ENCODE measurements around the gene ILK.

Gene ILK

GRCh38 chr11:6607190-6607795 lies 3.7 kb downstream of the ILK start:
- no peak for DNase-seq

- DNase-seq, result no peak
Observed at GRCh38 chr11:6608011-6608410, 4.4 kb downstream of the ILK start.

GRCh38 chr11:6608726-6609501 lies 5.3 kb downstream of the ILK start:
- no peak for DNase-seq

GRCh38 chr11:6609502-6610015 lies 6.0 kb downstream of the ILK start:
- DNase-seq, result no peak

- no peak for DNase-seq
Observed at GRCh38 chr11:6610591-6610990, 7.0 kb downstream of the ILK start.

- DNase-seq, result peak in 3 of 4 experiments; percentile 6 to 44 (median 27)
Observed at GRCh38 chr11:6611092-6611962, 7.8 kb downstream of the ILK start.

GRCh38 chr11:6611963-6612212 lies 8.3 kb downstream of the ILK start:
- DNase-seq, result no peak

- peak; percentile 98 to 99 (median 99) for DNase-seq
Observed at GRCh38 chr11:6612213-6613041, 8.9 kb downstream of the ILK start, which contains the start of gene TAF10. Gene TAF10, minus strand, starts transcription at chr11:6612216. Its CDS starts 27 bp downstream, at chr11:6612189.

- no peak for DNase-seq
Observed at GRCh38 chr11:6613496-6613895, 9.9 kb downstream of the ILK start.

GRCh38 chr11:6614446-6614845 lies 10.9 kb downstream of the ILK start:
- DNase-seq, result no peak

- DNase-seq, result no peak
Observed at GRCh38 chr11:6615046-6615445, 11.5 kb downstream of the ILK start.

- peak in 1 of 4 experiments; percentile 9 for DNase-seq
Observed at GRCh38 chr11:6615882-6616585, 12.5 kb downstream of the ILK start.

- DNase-seq, result no peak
Observed at GRCh38 chr11:6616596-6617250, 13.1 kb downstream of the ILK start.

GRCh38 chr11:6617315-6617781 lies 13.8 kb downstream of the ILK start:
- peak; percentile 51 to 79 (median 60) for DNase-seq

GRCh38 chr11:6618117-6619003 lies 14.8 kb downstream of the ILK start:
- DNase-seq, result peak; percentile 83 to 93 (median 88)

GRCh38 chr11:6619004-6619745 lies 15.6 kb downstream of the ILK start, which contains the start of gene TPP1:
Gene TPP1, minus strand, starts transcription at chr11:6619422. Its CDS starts 22 bp downstream, at chr11:6619400.
- peak; percentile 93 to 97 (median 96) for DNase-seq

GRCh38 chr11:6620636-6621035 lies 17.1 kb downstream of the ILK start:
- DNase-seq, result peak; percentile 44 to 78 (median 75)

- DNase-seq, result no peak
Observed at GRCh38 chr11:6621711-6622211, 18.2 kb downstream of the ILK start.
